Iris pigment epithelial cell (primary cell): ENCODE results near the gene GABPB1.
"Not testable (repeated sequence)": the region's sequence is repeated elsewhere in the genome, so short reads cannot be mapped to it uniquely, and the experiment has no call there.

ENCODE experiments used
- DNase-seq: peaks from one replicate; pipeline ENCODE4 v3.0.0-alpha.2; 2011; ENCODE audit warnings: low read depth

The GABPB1 gene

GRCh38 chr15:50354838-50355618, at the start of gene GABPB1:
GABPB1 (minus strand) TSS chr15:50355198; CDS start chr15:50309798, 45,400 bp downstream.
- peak; percentile 96 for DNase-seq

DNA sequence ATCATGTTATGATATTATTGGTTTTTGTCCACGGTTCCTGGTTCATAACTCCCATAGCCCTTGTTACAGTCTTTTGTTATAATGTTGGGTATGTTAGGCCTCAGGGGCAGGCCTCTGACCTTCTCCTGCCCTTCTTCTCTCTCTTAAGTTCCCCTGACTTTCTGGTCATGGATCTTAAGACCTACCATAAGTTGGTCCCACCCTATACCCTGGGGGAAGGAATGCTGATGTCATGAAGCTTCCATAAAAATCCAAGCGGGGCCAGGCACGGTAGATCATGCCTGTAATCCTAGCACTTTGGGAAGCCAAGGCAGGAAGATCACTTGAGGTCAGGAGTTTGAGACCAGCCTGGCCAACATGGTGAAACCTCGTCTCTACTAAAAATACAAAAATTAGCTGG, 36.6 kb upstream of the GABPB1 start:
- DNase-seq: not testable (repeated sequence)

DNA sequence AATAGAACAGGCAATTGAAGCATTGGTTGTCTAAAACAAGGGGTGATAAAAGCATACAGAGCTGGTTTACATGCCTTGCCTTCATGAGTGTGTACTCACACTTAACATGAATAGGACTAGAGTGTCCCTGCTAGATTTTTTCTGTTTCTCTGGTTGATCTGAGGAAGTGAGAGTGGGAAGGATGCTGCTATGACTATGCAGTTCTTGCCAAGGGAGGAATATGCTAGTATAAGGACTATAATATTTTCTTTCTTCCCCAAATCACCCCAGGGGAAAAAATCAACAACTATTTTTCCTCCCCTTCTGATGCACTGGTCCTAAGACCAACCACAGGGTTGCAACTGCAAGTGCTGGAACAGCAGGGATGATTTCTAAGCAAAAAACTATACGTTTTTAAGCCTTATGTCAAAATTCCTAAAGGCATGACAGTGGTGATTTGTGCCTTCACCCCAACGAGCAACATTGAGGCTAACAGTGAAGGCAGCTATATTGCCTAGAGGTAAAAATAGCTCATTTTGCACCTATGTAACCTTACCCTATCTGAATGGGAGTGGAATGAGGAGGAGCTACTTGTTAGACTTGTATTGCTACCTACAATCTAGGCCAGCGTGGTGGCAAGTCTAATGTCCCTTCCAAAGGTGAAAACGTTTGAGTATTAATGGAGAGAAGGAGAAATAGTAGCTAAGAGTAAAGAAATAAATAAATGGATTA, 35.7 kb upstream of the GABPB1 start:
- no peak for DNase-seq

DNA sequence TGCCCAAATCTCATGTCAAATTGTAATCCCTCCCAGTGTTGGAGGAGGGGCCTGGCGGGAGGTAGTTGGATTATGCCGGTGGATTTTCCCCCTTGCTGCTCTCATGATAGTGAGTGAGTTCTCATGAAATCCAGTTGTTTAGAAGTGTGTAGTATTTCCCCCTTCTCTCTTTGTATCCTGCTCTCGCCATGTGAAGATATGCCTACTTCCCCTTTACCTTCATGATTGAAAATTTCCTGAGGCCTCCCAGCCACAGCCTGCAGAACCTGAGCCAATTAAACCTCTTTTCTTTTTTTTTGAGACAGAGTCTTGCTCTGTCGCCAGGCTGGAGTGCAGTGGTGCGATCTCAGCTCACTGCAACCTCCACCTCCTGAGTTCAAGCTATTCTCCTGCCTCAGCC, 27.4 kb upstream of the GABPB1 start:
- not testable (repeated sequence) for DNase-seq

- DNase-seq: no peak
Measured at GRCh38 chr15:50381438-50381837, 26.4 kb upstream of the GABPB1 start.

DNA sequence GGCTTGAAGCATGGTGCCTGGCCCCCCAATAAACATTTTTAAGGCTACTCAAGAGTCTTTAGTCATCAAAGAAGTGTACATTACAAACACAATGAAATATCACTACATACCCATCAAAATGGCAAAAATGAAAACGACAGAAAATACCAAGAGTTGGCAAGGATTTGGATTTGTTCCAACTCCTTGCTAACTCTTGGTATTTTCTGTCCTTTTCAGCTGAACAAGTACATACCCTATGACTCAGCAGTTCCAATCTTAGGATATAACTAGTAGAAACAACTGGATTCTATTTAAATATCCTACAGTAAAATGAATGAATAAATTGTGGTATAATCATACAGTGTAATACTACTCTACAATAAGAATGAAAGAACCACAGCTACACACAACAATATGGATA, 25.1 kb upstream of the GABPB1 start:
- DNase-seq: peak; percentile 57

GRCh38 chr15:50379413-50379812, 24.4 kb upstream of the GABPB1 start:
- DNase-seq: not testable (repeated sequence)

- DNase-seq: no peak
Measured at GRCh38 chr15:50378776-50379175, 23.8 kb upstream of the GABPB1 start.

- peak; percentile 66 for DNase-seq
Measured at GRCh38 chr15:50377867-50378751, 23.1 kb upstream of the GABPB1 start.

DNA sequence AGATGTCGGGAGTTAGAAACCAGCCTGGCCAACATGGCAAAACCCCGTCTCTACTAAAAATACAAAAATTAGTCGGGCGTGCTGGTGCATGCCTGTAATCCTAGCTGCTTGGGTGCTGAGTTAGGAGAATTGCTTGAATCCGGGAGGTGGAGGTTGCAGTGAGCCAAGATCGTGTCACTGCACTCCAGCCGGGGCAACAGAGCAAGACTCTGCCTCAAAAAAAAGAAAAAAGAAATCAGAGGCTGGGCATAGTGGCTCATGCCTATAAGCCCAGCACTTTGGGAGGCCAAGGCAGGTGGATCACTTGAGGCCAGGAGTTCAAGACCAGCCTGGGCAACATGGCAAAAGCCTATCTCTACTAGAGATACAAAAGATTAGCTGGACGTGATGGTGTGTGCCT, 14.6 kb upstream of the GABPB1 start:
- DNase-seq: not testable (repeated sequence)

GRCh38 chr15:50365971-50366370, 11.0 kb upstream of the GABPB1 start:
- no peak for DNase-seq

DNA sequence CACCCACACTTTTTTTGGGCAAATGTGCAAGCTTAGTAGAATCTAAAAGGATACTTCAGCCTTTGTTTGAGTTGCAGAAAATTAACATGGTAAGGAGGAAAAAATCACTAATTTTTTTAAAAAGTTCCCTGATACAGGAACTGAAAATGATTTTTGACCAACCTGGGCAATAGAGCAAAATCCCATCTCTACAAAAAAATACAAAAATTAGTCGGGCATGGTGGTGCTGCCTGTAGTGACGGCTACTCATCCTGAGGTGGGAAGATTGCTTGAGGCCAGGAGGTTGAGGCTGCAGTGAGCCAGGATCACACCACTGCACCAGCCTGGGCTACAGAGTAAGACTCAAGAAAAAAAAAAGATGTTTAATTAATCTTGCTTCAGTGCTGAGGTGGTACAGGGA, 10.6 kb upstream of the GABPB1 start:
- DNase-seq: no peak

DNA sequence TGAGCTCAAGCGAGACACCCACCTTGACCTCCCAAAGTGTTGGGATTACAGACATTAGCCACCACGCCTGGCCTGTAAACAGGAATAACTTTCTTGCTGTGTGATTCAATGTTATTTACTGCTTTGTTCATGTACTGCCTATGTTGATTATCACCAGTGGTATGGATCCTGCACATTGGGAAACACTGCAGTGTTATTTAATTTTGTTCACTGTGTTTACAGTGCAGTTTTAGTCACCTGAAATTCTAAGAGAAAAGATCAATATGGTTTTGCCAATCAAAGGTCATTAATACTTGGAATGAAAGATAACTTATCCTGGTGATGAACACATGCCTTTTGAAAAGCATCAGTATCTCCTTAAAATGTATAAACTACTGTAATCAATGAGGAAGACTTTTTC, 8.6 kb upstream of the GABPB1 start:
- no peak for DNase-seq

DNA sequence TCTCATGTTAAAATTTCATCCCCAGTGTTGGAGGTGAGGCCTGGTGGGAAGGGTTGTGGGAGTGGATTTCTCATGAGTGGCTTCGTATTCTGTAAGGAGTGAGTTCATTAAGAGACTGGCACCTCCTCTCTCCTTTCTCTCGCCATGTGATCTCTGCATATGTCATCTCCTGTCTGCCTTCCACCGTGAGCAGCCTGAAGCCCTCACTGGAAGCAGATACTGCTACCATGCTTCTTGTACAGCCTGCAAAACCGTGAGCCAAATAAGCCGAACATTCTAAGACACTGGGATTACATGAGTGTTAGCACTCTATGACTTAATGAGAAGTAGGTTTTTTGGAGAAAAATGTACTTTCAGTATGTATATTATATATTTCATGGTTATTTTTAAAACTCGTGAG, 6.8 kb upstream of the GABPB1 start:
- DNase-seq: no peak

GRCh38 chr15:50358845-50359244, 3.8 kb upstream of the GABPB1 start:
- DNase-seq: peak; percentile 63

DNA sequence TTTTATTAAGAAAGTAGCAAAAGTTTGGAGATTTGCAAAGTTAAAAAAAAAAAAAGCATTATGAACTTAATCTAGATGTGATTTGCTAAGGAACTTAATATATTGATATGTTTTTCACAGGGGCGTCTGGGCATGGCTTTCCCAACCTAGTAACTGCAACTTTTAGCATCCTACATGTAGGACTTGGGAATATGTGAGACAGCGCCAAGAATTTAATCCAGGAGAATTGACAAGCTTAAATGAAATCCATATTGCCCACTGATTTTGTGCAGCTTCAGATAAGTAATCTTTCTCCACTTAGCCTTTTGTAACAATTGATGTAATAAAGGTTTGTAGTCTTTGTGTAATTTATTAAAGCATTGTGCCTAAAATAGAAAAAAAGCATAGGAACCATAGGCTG, 982 bp upstream of the GABPB1 start:
- peak; percentile 21 for DNase-seq

GRCh38 chr15:50355619-50355905, 564 bp upstream of the GABPB1 start:
- no peak for DNase-seq

DNA sequence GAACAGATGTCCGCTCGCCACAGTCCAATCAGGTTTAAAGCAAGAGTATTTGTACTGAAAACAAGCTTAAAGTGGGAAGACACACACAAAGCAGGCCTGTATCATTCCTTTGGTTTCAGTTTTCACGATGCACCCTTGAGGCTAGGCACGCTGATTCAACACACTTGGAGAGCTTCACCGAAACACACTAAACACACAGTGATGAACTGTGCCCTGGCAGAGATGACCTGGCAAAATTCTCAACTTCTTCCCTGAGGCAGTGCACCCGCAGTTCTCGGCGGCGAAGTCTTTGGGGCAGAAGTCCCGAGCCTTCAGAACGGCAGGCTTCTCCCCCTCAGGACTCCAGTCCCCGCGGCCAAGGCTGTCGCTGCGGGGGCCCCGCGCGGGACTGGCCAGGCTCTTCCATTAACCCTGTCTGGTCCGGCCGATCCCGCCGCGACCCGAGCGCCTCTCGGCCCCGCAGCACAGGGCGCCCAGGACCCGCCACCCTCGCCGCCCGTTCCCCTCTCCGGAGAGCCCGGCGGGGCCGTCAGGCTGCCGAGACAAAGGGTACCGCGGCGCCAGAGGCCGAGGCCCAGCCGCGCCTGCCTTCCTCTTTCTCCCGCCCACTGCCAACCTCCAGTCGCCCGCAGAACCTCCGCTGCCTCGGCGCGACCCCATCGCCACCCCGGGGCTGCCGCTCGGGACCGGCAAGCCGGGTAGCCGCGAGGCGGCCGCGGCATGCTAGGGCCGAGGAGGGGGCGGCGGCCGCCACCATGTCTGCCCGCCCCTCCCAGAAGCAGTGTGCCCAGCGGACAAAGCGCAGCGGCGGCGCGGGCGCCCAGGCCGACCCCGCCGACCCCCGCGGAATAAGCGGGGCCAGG, 792 bp downstream of the GABPB1 start:
- DNase-seq: peak; percentile 95

DNA sequence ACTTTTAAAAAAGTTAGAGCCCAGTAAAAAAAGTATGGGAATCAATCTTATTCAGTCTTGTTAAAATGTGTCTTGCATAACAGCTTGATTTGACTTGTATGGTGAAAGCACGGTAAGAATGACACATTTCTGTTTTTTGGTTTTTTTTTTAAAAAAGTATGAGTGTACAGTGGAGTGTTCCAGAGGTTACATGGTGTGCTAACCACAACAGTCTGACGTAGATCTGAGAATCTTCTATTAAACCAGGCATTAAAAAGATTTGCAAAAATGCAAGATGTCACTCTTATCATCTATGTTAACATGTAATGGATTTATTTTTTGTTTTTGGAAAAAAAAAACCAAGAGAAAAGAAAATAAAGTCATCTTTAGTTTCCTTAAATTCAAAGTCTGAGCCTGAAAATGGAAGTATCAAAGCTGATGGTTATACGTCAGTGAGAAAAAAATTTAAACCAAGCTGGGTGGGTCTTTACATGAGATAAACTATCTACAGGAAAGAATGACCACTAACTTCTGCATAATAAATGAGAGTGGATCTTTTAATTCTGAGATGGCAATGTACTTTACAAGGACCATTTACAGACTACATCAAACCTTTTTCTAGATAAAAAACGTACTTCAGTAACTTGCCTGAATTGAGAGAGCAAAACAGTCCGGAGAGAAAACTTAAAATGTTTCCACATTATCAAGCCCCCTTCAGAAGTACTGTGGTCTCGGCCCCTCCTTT, 1.6 kb downstream of the GABPB1 start:
- DNase-seq: peak; percentile 95

DNA sequence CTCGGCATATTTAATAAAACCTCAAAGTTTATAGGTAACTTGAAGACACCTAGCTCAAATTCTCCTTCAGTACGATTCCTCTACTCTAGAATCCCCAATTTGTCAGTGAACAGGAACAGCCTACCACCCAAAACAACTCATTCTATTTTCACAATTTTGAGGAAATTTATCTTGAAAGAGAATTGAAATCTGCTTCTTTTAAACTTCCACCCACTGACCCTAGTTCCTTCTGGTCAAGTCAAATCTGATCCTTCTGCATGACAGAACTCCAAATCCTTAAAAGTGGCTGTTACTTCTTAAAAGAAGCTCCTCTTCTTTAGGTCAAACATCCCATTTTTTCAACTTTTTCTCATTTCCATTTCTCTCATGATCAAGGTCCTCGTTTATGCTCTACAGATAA, 4.4 kb downstream of the GABPB1 start:
- DNase-seq: no peak

- no peak for DNase-seq
Measured at GRCh38 chr15:50345298-50345697, 9.7 kb downstream of the GABPB1 start.
